ENCODE data around the gene MRPL4.

Gene MRPL4

DNA sequence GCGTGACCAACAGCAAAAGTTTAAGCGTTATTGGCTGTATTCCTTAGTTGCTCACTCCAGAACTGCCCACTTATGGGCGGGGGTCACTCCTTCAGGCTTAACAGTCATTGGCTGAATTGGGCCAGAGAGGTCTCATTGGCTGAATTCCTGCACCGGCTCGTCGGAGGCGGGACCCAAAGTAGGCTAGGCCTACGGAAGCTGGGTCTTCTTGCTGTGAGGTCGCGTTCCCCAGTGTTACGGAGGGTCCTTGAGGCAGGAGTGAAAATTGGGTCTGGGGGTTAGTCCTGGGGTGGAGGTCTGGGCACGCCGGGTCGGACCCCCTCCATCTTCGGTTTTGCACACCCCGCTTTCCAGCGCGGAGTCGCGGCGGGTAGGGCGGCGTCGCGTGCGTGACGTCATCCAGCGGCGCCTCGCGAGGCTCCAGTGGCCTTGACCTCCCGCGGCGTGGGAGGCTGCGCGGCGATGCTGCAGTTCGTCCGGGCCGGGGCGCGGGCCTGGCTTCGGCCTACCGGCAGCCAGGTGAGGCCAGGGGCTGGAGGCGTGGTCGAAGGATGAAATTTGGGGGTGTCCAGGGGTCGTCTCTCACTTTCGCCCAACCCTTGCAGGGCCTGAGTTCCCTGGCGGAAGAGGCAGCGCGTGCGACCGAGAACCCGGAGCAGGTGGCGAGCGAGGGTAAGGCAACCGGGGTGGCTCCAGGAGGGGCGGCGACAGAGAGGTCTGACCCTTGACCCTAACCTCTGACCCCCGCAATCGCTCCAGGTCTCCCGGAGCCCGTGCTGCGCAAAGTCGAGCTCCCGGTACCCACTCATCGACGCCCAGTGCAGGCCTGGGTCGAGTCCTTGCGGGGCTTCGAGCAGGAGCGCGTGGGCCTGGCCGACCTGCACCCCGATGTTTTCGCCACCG is at the start of gene MRPL4:
TSS of gene MRPL4 (plus strand) at position 423 of the 903 bp plus-strand sequence. CDS start at position 463, 40 bp downstream.
- peak; percentile 89 to 94 for DNase-seq (ENCODE audit: low read depth in 2 of 2)

DNA sequence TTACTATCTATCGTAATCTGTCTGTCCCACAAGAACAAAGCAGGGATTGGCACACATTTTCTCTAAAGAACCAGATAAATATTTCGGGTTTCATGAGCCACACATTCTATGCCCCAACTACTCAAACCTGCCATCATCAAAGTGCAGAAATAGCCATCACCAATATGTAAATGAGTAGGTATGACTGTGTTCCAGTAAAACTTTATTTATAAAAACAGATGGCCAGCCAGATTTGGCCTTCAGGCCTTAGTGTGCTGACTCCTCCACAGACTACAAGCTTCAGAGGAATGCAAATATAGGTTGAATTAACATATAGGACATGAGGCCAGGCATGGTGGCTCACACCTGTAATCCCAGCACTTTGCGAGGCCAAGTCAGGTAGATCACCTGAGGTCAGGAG is 48.3 kb upstream of the MRPL4 start:
- no peak for DNase-seq (ENCODE audit: low read depth in 2 of 2)

DNA sequence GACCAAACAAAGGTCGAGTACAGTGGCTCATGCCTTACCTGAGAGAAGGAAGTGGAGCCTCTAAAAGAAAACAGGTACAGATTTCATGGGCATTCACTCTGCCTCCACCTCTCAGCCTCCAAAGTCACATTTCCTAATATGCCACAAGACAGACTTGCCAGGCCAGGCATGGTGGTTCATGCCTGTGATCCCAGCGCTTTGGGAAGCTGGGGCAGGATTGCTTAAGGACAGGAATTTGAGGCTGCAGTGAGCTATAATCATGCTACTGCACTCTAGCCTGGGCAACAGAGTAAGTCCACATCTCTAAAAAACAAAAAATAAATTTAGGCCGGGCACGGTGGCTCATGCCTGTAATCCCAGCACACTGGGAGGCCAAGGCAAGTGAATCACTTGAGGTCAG is 46.4 kb upstream of the MRPL4 start:
- no peak for DNase-seq (ENCODE audit: low read depth in 2 of 2)

DNA sequence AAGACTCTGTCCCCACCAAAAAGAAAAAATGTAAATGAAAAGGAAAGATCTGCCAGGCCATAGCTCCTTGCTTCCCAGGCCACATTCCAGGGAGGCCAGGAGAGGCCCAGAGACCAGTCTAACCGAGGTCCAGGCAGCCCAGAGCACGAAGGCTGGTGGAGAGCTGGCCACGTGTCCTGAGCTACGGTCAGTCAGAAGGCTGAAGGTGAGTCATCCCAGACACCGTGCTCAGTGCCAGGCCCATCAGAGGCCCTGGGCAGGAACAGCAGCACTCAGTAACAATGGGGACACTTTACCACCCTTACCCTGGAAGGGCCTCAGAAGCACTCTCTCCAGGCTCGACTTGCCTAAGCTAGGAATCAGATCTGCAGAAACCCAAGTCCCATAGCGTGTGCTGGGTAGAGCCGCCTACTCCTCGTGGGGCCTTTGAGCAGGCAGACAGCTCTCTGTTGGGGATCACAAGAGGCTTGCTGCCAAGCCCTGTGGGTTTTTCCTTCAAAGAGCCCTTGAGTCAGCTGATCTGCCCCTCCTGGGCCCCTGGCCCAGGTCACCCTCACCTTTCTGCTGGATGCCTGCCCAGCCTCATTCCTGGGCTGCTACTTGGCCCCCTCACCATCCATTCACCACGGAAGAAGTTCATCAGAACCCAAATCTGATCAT is 45.7 kb upstream of the MRPL4 start:
- no peak for DNase-seq (ENCODE audit: low read depth in 2 of 2)

DNA sequence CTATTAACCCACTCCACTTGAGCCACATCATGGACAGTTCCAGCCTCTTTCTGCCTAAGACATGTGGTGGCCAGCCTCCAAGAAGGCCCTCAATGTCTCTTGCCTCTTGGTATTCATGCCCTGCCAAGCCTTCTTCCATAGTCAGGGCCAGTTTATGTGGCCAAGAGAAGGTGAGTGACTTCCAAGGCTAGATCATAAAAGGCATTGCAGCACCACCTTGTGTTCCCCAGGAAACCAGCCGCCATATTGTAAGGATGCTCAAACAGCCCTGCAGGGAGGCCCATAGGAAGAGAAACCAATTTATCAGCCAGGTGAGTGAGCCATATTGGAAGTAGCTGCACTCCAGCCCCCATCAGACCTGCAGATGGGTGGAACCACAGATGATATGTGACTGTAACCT is 45.0 kb upstream of the MRPL4 start:
- DNase-seq (ENCODE audit: low read depth in 2 of 2): no peak

DNA sequence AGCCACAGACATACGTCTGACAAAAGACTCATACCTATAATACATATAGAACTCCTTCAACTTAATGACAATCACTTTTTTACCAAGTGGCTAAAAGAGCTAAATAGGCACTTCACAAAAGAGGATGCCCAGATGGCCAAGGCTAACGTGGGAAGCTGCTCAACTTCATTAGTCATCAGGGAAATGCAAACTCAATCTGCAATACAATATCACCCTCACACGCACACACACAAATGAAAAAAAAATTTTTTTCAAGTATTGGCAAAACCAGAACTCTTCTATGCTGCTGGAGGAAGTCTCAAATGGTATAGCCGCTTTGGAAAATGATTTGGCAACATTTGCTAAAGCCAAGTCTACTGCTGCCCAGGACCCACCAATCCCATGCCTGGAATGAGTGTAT is 42.7 kb upstream of the MRPL4 start:
- DNase-seq (ENCODE audit: low read depth in 2 of 2): no peak

DNA sequence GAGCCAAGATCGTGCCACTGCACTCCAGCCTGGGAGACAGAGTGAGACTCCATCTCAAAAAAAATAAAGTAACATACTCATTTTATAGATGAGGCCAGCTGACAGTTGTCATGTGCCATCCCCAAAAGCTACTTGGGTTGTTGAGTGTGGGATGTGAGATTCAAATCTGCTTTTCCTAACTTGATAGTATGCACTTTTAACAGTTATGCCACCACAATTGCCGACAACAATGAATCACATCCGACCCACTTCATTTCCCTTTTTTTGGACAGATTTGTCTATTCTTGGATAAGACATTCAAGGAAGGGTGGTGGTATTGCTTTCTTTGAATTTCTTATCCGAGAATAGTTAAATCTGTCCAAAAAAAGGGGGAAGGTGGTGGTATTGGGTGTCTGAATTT is 41.0 kb upstream of the MRPL4 start:
- no peak for DNase-seq (ENCODE audit: low read depth in 2 of 2)

DNA sequence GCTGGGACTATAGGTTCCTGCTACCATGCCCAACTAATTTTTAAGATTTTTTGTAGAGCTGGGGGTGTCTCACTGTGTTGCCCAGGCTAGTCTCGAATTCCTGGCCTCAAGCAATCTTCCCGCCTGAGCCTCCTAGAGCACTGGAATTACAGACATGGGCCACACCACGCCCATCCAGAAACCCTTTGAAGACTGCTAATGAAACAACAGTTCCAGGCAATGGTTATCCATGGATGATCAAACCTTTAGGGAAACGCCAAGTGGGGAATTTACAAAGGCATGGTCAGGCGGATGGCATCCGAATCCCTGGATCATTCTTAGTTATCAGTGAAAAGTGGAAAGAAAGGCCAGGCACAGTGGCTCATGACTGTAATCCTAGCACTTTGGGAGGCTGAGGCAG is 40.3 kb upstream of the MRPL4 start:
- DNase-seq (ENCODE audit: low read depth in 2 of 2): no peak

DNA sequence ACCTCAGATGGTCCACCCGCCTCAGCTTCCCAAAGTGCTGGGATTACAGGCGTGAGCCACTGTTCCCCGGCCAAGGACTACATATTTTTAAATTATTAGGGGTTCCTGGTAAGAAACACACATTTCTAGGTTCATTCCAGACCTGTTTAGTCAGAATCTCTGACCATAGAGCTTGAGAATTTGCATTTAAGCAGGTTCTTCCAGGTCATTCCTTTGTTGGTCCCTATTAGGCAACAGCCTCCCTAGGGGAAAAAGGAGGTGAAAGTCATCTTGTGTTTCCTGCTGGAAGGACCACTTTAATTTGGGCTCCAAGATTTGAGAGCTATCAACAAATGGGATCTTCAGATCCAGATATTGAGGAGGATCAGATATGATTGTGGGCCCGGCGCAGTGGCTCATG is 37.2 kb upstream of the MRPL4 start:
- no peak for DNase-seq (ENCODE audit: low read depth in 2 of 2)

DNA sequence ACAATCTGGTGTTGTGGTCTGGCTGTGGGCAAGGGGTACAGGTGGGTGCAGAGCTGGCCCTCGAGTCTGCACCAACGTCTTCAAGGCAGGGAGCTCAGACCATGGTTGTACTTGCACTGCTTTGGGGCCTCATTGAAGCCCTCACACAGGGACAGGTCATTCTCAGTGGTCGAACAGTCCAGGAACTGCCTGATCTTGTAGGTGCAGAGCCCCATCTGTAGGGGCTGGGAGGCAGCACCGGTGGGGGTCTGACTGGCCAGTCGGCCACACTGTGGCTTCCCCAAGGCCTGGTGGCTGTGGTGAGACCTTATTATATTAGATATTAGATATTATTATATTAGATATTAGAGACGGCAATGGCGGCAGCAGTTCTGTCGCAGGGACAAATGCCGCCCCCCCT is 34.9 kb upstream of the MRPL4 start:
- no peak for DNase-seq (ENCODE audit: low read depth in 2 of 2)

DNA sequence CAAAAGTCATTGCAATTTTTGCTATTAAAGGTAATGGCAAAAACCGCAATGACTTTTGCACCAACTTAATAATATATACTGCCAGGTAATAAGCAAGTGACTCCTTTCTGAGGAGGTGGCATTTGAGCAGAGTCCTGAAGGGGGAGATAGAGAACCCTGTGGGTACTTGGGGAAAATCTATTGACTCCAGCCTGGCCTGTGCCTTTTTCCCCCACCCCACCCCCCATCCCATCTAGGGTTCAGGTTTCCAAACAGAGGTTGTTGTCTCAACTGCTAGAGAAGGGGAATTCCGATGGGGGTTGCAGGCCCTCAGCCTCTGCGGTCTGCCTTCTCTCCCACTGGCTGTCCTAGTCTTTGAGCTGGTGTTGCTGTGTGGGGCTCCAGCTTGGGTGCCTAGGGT is 32.3 kb upstream of the MRPL4 start:
- no peak for DNase-seq (ENCODE audit: low read depth in 2 of 2)

DNA sequence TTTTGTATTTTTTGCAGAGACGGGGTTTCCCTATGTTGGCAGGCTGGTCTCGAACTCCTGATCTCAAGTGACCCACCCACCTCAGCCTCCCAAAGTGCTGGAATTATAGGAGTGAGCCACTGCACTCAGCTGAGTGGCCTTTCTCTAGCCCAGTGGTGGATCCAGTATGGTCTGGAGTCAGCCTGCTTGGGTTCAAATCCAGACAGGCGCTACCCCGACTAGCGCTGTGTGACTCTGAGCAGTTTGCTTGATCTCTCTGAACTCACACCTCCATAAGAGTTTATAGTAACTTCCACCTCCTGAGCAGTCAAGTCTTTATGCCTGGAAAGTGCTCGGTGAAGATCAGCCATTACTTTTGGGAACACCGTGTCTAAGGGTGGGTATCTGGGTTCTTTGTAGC is 31.3 kb upstream of the MRPL4 start:
- DNase-seq (ENCODE audit: low read depth in 2 of 2): no peak

DNA sequence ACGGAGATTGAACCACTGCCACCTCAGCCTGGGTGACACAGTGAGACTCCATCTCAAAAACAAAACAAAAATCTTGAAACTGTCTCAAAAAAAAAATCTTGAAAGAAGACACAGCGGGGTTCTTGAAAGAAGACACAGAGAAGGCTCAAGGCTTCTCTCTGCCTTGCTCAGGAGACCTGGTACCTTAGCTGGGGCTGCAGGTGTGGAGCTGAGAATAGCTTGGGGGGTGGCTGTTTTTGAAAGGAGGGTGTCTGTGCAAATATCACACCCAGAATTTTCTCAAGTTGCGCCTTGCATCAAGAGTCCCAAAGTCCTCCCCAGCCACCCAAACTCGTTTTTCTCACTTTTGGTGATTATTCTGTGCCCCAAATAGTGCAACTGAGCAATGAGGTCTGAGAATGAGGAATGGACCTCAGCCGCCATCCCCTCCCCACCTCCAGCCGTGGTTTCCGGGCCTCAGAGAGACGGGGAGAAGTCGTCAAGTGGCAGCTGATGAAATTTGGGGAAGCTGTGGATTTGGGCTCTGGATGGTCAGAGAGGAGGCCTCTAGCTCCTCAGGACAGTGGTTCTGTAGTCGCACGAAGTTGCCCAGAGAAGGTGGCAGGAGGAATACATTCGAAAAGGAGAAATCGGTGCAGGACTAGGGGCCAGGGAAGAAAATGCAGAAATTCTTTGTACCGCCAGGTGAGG is 29.7 kb upstream of the MRPL4 start:
- DNase-seq (ENCODE audit: low read depth in 2 of 2): no peak

DNA sequence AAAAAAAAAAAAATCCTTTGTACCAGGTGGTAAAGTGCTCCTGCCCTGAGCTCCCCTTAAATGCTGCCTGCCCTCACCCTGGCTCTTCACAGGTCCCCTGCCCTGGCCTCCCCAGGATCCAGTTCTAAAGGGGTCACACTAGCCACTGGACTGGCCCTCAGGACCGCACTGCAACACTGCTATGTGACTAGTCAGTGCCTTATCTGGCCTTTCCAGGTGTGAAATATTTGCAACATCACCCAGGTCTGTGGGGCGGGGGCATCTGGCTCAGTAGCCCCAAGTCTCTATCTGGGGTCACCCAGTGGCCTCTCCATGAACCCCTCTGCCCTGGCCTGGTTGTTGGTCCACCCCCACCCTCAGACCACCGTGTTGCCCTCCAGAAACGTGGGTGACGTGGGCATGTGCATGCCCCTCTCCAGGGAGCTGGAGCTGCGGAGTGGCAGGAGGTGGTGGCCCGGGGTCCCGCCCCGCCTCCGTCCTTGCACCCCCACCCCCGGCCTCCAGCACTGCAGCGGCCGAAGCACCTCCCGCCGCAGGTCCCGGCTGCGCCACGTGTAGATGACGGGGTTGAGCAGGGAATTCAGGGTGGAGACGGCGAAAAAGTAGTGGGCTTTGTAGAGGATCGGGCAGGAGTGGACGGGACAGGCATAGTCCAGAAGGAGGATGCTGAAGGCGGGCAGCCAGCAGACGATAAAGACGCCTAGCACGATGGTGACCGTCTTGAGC is 28.4 kb upstream of the MRPL4 start:
- no peak for DNase-seq (ENCODE audit: low read depth in 2 of 2)

DNA sequence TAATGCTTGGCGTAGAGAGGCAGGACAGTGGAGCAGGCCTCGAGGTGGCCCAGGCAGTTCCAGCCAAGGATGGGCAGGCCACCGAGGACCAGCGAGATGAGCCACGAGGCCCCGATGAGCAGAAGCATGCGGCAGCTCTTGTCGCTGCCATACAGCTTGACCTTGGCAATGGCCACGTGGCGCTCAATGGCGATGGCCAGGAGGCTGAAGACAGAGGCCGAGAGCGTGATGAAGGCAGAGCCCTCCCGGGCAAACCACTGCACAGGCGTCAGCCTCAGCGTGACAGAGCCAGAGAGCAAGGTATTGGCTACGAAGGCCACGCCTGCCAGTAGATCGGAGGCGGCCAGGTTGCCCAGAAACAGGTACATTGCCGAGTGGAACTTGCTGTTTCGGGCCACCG is 27.7 kb upstream of the MRPL4 start:
- DNase-seq (ENCODE audit: low read depth in 2 of 2): no peak

DNA sequence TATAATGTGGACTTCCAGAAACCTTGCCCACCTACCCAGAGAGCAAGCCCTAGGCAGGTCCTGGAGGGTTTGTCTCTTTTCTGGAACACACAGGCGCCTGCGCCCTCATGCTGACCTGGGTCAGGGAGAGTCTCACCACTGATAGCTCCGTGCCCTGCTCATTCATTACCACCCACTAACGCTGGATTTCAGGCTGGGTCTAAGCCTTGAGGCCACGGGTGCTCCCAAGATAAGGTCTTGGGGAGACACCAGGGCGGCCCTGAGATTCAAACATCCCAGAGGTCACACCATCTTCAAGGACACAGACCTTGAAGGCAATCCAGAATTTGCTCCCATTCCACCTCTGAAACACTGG is 26.0 kb upstream of the MRPL4 start:
- no peak for DNase-seq (ENCODE audit: low read depth in 2 of 2)

DNA sequence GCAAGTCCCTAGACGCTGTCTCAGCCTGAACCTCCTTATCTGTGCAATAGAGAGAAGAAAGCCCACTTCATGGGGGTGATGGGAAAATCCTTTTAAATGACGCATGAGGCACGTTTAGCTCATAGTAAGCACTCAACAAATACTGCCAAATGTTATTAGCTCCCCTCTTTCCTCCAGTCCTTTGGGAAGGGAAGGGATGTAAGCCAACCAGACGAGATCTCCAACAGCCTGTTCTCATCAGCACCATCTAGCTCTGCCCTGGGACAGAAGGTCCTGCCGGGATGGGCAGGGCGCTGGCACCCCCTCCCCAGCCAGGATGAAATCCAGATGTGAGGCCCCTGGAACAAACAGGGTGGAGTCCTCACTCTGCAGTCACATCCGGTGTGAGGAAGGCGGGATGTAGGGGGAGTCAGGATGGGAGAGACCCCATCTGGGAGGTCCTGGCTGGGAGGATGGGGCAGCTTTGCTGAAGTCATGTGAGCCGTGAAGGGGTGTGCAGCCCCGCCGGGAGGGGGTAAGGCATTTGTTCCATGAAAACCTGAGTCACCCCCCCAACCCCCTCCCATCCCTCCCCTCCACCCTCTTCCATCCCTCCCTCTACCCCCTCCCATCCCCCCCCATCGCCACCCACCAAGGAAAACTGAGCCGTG is 25.5 kb upstream of the MRPL4 start:
- no peak for DNase-seq (ENCODE audit: low read depth in 2 of 2)

DNA sequence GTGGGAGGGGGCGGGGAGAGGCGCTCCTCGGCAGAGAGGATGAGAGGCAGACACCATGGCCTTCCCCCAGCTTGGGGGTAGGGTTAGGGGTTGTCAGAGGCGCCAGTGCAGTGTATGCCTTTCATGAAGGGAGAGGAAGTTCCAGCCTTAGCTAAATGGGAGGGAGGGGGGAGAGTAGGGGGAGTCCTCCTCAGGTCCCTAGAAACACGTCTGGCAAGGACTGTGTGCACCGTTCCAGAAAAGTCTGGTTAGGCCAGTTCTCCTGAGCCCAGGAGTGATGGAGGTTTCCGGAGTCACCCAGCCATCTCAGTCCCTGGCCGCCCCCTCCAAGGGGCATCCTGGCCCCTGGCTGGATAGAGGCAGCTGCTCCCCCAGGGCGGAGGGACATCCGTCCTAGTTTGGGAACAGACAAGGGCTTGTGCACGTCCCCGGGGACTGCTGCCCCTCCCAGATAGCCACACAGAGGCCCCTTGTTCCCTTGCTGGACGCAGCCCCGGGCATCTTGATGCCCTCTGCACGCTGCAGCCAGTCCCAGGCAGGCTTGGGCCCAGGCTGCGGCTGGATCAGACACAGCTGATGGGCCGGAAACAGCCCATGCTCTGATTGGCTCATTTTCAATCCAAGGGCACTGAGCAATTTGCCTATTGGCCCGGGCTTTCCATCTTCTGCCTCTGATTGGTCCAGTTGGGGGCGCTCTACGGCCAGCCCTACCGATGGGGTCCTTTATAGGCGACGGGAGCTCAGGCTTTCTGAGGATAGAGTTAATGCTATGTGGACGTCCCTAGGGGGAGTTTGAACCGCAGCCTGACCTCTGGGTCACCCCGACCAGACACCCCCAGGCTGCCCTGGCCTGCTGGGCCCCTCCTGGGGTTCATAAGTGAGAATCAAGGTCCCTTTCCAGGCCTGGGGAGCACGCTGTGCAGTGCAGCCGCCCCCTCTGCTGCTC is 24.7 kb upstream of the MRPL4 start:
- DNase-seq (ENCODE audit: low read depth in 2 of 2): no peak

DNA sequence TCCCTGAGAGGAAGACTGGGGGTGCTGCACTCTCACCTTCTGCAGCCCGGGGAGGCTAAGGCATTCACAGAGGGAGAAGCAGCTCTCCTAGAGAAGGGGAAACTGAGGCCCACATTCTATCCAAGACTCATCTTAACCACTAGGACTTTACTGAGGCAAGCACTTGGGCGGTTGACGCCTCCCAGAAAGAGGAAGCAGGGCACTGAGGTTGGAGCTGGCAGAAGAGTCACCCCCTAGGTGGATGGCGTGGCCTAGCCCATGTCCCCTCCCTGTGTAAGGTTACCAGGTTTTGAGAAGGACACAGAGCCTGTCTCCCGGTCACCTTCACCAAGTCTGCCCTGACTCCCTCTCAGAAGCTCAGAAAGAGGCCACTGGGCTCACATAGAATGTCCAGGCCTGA is 23.6 kb upstream of the MRPL4 start:
- no peak for DNase-seq (ENCODE audit: low read depth in 2 of 2)

DNA sequence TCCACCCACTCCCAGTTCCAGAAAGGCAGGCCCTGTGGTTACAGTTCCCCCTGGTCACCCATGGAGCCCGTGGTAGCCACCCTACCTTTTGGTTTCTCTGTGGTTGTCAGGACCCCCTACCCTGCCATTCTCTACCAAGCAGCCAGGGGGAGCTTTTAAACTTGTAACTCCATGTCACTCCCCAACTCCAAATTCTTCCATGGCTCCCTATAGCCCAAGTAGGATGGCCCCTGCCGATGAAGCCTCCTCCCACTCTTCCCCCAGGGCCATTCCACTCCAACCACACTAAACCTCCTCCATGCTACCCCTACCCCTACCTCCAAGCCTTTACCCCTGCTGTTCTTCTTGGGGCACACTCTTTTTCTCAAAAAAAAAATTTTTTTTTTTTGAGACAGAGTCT is 23.1 kb upstream of the MRPL4 start:
- DNase-seq (ENCODE audit: low read depth in 2 of 2): no peak
